Left renal pelvis (tissue), 4 donors: ENCODE results near the gene FUT6. TPM values are rescaled to one million over a fixed set of nuclear protein-coding genes. Genes with fewer than 3 reads are reported as not detected.

Source experiments
- DNase-seq, 4 donors: peaks; one replicate each; pipeline ENCODE4 v3.0.0-alpha.2; 2013; ENCODE audit warnings: low read depth in 4 of 4, low spot score in 3 of 4
- polyA plus RNA-seq, 4 donors: library from polyadenylated mRNA; unstranded; fragments of 120-200 nt; gene quantifications; one replicate each; pipeline ENCODE4 v1.2.1, GENCODE V29; 2013; ENCODE audit not compliant: insufficient read length in 4 of 4

FUT6 gene
- polyA plus RNA-seq, 4 donors = 0.25 to 12.0 (median 8.0) TPM

DNA sequence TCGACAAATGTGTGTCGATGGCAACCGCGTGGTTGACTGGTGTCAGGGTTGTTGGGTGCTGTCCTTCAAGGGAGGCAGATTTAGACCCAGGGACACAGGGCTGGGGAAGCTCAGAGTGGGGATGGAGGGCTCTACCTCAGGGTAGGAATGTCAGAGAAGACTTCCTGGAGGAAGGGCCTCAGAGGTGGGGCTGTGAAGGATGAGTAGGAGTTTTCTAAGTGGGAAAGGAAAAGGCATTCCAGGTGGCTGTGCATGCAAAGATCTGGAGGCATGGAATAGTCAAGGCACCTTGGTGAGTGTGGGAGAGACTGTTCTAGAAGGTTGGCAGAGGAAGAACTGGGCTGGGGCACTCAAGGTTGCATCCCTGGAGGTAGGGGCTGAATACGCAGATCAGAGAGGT, 32.6 kb downstream of the FUT6 start:
- DNase-seq = no peak

GRCh38 chr19:5806133-5806489, 33.4 kb downstream of the FUT6 start:
- DNase-seq = no peak

- no peak for DNase-seq
Measured at GRCh38 chr19:5805462-5806132, 33.9 kb downstream of the FUT6 start.

DNA sequence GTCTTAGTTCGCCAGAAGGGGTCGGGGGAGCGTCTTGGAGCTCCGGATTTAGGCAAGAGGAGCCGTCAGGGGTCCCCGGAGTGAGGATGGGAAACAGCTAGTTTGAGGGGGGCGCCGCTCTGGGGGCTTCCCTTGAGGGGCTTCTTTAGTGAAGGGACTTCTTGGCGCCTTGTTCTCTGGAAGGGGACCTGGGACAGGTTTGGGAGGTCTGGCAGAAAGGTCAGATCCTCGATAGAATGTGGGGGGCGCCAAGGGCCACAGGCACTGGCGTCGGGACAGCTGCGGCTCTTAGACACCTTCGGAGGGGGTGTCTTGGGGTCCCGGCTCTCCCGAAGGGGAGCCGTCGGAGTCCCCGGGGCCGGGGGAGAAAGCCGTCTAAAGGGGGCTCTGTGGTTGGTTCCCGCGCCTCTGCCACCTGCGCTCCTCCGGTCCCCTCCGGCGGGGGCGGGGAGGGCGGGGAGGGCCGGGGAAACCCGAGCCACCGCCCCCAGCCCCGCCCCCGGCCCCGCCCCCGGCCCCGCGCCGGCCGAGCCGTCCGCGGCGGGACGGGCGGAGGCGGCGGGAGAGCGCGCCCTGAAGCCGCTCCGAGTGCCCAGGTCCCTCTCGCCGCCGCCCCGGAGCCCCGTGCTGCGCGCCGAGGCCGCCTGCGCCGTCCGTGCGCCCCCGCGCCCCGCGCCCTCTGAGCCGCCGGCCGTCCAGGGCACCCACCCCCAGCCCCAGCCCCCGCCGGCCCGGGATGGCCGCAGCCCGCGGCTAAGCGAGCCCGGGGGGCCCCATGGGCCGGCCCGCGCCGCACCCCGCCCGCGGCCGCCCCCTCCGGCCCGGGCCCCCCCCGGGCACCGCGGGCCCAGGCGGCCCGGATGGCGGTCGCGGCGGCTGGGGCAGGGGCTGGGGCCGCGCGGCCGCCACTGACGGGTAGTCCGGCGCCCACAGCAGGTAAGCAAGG, 34.7 kb downstream of the FUT6 start, which contains the start of gene NRTN:
TSS of gene NRTN (plus strand) at position 552 of the 946 bp plus-strand sequence. CDS start 19,099 bp downstream, outside the sequence.
- DNase-seq = no peak

DNA sequence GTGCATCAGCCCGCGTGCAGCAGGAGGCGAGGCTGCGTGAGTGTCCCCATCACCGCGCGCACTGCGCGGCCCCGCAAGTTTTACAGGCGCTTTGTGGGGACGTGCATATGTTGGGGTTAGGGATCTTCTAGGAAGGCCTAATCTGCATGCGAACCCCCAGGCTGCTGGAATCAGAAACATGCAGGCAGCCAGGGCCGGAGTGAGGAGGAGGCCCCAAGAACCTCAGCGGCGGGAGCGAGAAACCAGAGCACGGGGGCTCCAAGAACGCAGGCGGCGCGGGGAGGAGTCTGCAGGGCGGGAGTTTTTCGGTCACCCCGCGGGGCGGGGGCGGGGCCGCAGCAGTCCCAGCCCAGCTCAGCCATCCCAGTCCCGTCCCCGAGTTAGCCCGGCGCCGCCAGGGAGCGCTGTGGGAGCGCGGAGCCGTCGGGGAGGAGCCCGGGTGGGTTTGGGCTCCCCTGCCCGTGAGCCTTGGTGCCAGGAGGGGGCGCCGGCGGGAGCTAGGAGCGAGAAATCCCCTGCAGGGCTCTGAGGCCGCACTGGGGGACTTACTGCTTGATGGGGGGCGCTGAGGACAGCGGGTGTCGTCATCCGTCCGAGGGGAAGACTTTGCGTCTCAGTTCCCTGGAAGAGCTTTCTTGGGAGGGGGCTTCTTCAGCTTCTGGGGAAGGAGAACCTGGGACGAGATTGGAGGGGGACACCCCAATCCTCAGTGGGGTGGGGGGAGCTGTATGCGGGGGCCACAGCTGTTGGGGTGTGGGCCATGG, 35.6 kb downstream of the FUT6 start:
- DNase-seq = peak; percentile 74 to 85 (median 80)

- no peak for DNase-seq
Measured at GRCh38 chr19:5803441-5803751, 36.1 kb downstream of the FUT6 start.

DNA sequence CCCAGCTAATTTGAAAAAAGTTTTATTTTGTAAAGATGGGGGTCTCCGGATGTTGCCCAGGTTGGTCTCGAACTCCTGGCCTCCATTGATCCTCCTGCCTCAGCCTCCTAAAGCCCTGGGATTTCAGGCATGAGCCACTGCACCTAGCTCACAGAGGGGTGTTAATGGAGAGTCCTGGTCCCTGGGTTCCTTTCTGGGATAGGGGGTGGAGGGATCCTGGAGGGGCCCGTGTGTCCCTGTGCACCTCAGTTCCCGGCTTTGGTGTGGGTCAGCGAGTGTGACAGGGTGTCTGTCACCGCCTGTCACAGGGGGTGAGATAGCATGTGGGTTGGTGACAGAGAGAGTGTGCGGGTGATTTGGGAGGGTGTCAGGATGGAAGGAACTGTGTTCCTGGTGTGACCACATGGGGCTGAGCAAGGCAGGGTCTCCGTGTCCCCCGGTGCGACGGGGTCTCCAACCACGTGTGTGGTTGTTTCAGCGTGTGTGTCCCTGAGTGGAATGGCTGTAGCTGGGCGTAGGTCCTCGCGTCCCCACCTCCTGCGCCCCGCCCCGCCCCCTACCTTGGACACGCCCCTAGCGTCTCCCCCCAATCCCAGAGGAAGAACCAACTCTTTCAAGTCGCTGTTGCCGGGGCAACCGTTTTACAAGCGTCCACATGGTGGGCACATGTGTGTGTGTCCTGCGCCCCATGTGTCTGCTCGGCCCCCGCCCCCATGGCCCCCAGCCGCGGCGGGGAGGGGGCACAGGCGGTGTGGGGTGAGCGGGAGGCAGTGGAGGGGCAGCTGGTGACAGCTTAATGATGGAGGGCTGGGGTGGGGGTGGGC, 37.5 kb downstream of the FUT6 start:
- peak in 1 of 4 donors; percentile 60 for DNase-seq

DNA sequence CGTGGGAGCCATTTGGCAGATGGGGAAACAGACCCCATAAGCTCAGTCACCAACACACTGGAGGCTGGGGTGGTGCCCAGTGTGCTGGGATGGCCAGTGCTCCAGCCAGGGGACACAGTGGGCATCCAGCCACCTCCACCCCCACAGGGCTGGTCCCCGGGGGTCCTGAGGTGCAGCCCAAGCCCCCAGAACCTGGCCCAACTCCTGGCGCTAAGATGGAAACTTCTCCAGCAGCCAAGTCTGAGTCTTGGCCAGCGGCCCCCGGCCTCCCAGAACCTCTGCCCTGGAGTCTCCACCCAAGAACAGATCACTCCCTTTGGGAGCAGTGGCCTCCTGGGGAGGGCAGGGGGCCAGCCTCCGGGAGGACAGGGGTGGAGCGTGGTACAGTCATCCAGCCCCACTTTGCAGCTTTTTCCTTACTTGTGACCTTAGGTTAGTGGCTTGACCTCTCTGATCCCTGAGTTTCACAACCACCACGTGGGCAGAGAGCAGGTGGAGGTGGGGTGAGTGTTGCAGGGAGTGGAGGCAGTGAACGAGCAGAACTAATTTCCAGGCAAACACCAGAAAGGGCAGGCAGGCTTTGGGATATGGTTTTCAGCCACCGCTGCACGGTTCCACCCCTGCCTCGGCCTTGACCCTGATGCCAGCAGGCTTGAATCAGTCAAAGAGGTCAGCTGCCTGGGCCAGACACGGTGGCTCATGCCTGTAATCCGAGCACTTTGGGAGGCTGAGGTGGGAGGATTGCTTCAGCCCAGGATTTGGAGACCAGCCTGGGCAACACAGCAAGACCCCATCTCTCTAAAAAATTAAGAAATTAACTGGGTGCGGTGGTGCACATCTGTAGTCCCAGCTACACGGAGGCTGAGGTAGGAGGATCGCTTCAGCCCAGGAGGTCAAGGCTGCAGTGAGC, 38.9 kb downstream of the FUT6 start:
- no peak for DNase-seq

- DNase-seq = no peak
Measured at GRCh38 chr19:5799247-5800241, 40.0 kb downstream of the FUT6 start.

DNA sequence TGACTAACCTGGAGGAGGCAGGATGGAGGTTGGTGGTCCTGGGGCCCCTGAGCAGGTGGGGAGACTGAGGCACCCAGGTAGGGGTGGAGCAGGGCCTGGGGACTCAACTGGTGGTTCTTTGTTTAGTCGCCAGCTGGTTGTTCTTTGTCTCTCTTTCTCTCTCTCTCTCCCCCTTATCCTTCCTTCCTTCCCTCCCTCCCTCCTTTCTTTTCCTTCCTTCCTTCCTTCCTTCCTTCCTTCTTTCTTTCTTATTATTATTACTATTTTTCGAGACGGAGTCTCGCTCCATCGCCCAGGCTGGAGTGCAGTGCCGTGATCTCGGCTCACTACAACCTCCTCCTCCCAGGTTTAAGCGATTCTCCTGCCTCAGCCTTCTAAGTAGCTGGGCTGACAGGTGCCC, 41.3 kb downstream of the FUT6 start:
- DNase-seq = no peak

GRCh38 chr19:5795382-5795919, 44.1 kb downstream of the FUT6 start:
- DNase-seq = no peak

- no peak for DNase-seq
Measured at GRCh38 chr19:5793188-5793587, 46.3 kb downstream of the FUT6 start.

- no peak for DNase-seq
Measured at GRCh38 chr19:5792224-5792623, 47.3 kb downstream of the FUT6 start.

DNA sequence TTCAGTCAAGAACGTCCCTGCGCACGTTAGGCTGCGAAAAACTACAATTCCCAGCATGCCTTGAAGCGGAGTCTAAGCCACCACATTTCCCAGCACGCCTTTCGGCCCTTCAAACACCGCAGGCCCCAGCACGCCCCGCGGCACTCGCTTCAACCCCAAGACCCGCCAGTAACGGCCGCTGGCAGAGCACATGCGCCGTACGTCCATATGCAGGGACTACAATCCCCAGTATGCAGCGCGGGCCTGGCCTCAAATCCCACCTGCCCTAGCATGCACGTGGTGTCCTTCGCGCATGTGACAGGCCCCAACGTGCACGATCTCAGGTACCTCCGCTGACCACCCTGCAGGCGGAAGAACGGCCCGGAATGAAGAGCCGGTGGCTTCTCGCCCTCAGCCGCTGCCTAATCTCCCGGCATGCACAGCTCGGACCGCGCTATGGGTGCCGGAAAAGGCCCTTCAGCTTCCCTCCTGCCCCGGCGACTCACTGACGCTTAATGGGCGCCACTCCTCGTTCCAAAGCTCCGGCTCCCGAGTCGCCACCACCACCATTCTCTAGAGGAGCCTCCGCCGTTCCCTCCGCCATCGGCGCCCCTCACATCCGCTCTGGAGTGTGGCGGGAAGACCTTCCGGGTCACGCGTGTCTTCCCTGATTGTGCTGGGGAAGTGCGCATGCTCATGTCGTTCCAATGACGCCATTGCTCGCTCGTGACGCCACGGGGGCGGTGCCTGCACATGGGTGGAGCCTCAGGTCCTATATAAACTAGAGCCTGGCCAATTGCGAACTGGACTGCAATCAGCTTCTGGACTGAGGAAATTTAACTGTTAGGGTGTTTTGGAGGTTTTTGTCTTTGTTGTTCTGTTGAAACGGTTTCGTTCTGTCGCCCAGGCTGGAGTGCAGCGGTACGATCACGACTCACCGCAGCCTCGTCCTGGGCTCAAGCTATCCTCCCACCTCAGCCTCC, 48.7 kb downstream of the FUT6 start, which contains the start of gene DUS3L:
TSS of gene DUS3L (minus strand) at position 605 of the 962 bp plus-strand sequence. CDS start at position 583, 22 bp downstream.
- DNase-seq = peak; percentile 87 to 93 (median 90)

DNA sequence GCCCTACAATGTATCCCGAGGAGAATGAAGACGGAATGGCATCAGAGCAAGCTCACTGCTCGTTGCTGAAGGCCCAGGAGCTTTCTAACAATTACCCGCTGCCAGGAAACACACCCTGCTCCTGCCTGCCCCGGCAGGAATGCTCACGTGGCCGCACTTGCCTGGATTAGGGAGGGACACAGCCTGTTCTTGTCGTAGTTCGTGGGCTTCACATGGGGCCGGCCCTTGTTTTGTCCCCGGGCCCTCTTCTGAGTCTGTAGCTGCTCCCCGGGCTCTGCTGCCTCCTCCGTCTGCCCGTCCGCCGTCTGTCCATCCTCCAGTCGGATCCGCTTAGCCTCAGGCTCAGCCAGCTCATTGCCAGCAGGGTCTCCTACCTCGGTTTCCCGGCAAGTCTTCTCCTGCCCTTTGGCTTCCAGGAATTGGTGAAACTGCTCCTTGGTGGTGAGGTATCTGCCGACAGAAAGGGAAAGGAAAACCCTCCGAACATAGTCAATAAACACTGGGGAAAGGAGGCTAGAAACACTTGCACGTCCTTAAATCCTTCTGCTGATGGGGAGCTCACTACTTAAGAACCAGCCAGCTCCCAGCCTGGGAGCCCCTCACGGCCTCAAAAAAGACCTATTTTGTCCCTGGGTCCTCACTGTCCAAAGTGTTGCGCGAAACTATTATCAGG, 49.5 kb downstream of the FUT6 start:
- no peak for DNase-seq

DNA sequence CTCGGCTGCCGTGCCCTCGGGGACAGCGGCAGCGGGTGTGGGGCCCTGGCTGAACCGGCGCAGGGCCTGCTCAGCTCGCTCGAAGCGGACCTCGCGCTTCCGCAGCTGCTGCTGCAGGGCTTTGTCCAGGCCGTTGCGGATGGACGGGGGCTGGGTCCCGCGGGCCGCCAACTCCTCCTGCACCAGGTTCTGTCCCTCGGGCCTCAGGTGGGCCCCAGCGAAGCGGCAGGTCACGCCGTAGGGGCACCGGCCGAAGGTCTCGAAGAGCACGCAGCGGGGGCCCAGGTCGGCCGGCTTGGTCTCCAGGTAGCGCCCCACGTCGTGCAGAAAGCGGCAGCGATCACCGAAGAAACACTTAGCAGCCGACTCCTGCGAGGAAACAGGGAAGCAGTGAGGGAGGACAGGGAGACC, 50.1 kb downstream of the FUT6 start:
- no peak for DNase-seq
